Hepatocyte (in vitro differentiated cells): ENCODE measurements around the gene HDDC3. TPM values are rescaled to one million over a fixed set of nuclear protein-coding genes. Genes with fewer than 3 reads are reported as not detected.

Source experiments
- DNase-seq: peaks from one replicate; pipeline ENCODE4 v3.0.0-alpha.2; 2016; ENCODE audit warnings: low spot score
- H2AFZ ChIP-seq: fragments of 200-600 bp; sonication (generic); 2 replicates; pipeline ENCODE4 v1.6.0; 2016; ENCODE audit warnings: antibody characterized with exemption, mild to moderate bottlenecking
- H3K27ac ChIP-seq: fragments of 200-600 bp; sonication (generic); 2 replicates; pipeline ENCODE4 v1.5.1; 2016; ENCODE audit warnings: mild to moderate bottlenecking
- H3K27me3 ChIP-seq: fragments of 200-600 bp; sonication (generic); 2 replicates; pipeline ENCODE4 v1.6.1; 2016
- H3K36me3 ChIP-seq: fragments of 200-600 bp; sonication (generic); replicated peaks from 2 replicates; pipeline ENCODE4 v1.5.1; 2016; ENCODE audit warnings: low read depth; ENCODE audit not compliant: insufficient read depth
- H3K4me1 ChIP-seq: fragments of 200-600 bp; sonication (generic); 2 replicates; pipeline ENCODE4 v1.5.1; 2016; ENCODE audit warnings: mild to moderate bottlenecking, moderate library complexity; ENCODE audit not compliant: insufficient read depth
- H3K4me2 ChIP-seq: fragments of 200-600 bp; sonication (generic); 2 replicates; pipeline ENCODE4 v1.6.0; 2016
- H3K4me3 ChIP-seq: fragments of 200-600 bp; sonication (generic); 2 replicates; pipeline ENCODE4 v1.5.1; 2016; ENCODE audit warnings: mild to moderate bottlenecking
- H3K79me2 ChIP-seq: fragments of 200-600 bp; sonication (generic); 2 replicates; pipeline ENCODE4 v1.6.0; 2017; ENCODE audit warnings: mild to moderate bottlenecking
- H3K9me2 ChIP-seq: fragments of 200-600 bp; sonication (generic); replicated peaks from 2 replicates; pipeline ENCODE4 v1.6.0; 2017; ENCODE audit warnings: mild to moderate bottlenecking; ENCODE audit not compliant: insufficient read depth
- H3K9me3 ChIP-seq: fragments of 200-600 bp; sonication (generic); 2 replicates; pipeline ENCODE4 v1.5.1; 2016; ENCODE audit warnings: low read depth, mild to moderate bottlenecking
- H4K20me1 ChIP-seq: fragments of 200-600 bp; sonication (generic); 2 replicates; pipeline ENCODE4 v1.6.0; 2016; ENCODE audit warnings: mild to moderate bottlenecking; ENCODE audit not compliant: insufficient read depth, poor library complexity, severe bottlenecking
- CTCF ChIP-seq: fragments of 200-600 bp; sonication (generic); IDR thresholded peaks from 2 replicates; pipeline ENCODE4 v1.5.1; 2016; ENCODE audit warnings: antibody characterized with exemption, mild to moderate bottlenecking; ENCODE audit not compliant: poor library complexity
- EZH2 ChIP-seq: fragments of 200-600 bp; sonication (generic); IDR thresholded peaks from 2 replicates; pipeline ENCODE4 v1.6.1; 2016; ENCODE audit warnings: antibody characterized with exemption, mild to moderate bottlenecking, borderline replicate concordance
- EZH2phosphoT487 ChIP-seq: fragments of 200-600 bp; sonication (generic); IDR thresholded peaks from one replicate; pipeline ENCODE4 v1.6.1; 2018; ENCODE audit warnings: antibody characterized with exemption, mild to moderate bottlenecking, low read depth, moderate library complexity; ENCODE audit not compliant: unreplicated experiment, severe bottlenecking
- WGBS: methylation state at CpG from one replicate; pipeline ENCODE4 v1.1.6; 2016; ENCODE audit warnings: low lambda C conversion rate; ENCODE audit errors: missing lambda C conversion rate; 5-methylcytosine and 5-hydroxymethylcytosine counted together
- polyA plus RNA-seq: library from polyadenylated mRNA; unstranded; fragments of >200 nt; fragmentation: Nextera tagmentation; extraction: Ambion mirVana; gene quantifications from 2 replicates; pipeline ENCODE4 v1.2.1, GENCODE V29; 2016
- total RNA-seq: library from RNA; depleted of rRNA; stranded (reverse); fragments of >200 nt; gene quantifications from 2 replicates; pipeline ENCODE4 v1.2.3, GENCODE V29; 2014

The HDDC3 gene
- total and polyA plus RNA-seq, 2 experiments from 2014 or later, result 15.4 to 20.0 TPM

DNA sequence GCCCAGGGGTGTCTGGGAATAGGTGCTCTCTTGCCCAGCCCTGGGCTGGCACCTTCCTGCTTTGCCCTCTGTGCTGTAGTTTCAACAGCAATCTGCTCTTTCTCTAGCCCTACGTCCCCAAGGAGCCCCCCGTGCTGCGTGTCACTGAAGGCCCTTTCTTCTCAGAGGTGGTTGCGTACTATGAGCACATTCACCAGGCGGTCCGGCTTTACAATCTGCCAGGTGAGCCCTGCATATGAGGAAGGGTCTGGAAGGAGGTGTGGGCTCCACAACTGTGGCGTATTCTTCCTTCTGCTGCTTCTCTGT is 19.6 kb downstream of the HDDC3 start:
- no peaks in the 10 kb centered on the region for H4K20me1 ChIP-seq
- no peak overlapping the region for H3K27ac ChIP-seq
- no peaks in the 10 kb centered on the region for H3K79me2 ChIP-seq
- H3K4me1 ChIP-seq, result no peaks in the 10 kb centered on the region
- H3K4me2 ChIP-seq, result no peak overlapping the region
- H3K27me3 ChIP-seq, result no peaks in the 10 kb centered on the region
- no peaks in the 10 kb centered on the region for H3K9me3 ChIP-seq
- H3K9me2 ChIP-seq, result no peaks in the 10 kb centered on the region
- no peaks in the 10 kb centered on the region for H3K36me3 ChIP-seq
- no peak for DNase-seq
- TF ChIP-seq EZH2phosphoT487 (no peak), EZH2 (no peak), CTCF (no peak)
- WGBS, result 95% methylated on average over 7 of the region's 7 CpGs
- no peak overlapping the region for H2AFZ ChIP-seq
- H3K4me3 ChIP-seq, result no peak overlapping the region

DNA sequence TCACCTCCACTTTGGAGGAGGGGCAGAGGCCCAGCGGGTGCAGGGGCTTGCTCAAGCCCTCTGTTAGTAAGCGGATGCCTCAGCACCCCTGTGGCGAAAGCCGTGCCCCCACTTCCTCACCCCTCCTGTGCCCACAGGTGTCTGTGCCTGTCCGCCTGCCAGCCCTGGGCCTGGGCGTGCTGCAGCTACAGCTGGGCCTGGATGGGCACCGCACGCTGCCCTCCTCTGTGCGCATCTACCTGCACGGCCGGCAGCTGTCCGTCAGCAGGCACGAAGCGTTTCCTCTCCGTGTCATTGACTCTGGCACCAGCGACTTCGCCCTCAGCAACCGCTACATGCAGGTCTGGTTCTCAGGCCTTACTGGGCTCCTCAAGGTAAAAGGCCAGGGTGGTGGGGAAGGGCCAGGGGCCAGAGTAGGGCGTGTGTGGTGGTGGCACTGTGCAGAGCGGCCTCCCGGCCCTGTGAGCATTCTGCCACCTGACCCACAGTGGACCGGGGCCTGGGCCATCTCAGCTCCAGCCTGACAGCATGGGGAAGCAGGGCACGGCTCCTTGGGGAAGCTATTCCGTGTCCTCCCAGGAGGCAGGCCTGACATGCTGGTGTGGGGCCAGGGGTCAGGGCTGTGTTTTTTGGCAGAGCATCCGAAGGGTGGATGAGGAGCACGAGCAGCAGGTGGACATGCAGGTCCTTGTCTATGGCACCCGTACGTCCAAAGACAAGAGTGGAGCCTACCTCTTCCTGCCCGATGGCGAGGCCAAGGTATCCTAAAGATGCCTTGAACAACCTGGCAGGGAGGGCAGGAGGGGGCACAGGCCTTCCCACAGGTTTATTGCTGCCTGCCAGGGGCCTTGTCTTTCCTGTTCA is 20.2 kb downstream of the HDDC3 start:
- H3K36me3 ChIP-seq, result no peaks in the 10 kb centered on the region
- H3K9me3 ChIP-seq, result no peaks in the 10 kb centered on the region
- no peak for DNase-seq
- WGBS, result 97% methylated on average over 30 of the region's 30 CpGs
- no peak overlapping the region for H3K4me3 ChIP-seq
- H3K4me1 ChIP-seq, result no peaks in the 10 kb centered on the region
- no peak overlapping the region for H3K4me2 ChIP-seq
- no peaks in the 10 kb centered on the region for H3K79me2 ChIP-seq
- H2AFZ ChIP-seq, result no peak overlapping the region
- no peaks in the 10 kb centered on the region for H3K27me3 ChIP-seq
- TF ChIP-seq EZH2 (no peak), CTCF (no peak), EZH2phosphoT487 (no peak)
- H3K27ac ChIP-seq, result no peak overlapping the region
- no peaks in the 10 kb centered on the region for H4K20me1 ChIP-seq
- no peaks in the 10 kb centered on the region for H3K9me2 ChIP-seq

DNA sequence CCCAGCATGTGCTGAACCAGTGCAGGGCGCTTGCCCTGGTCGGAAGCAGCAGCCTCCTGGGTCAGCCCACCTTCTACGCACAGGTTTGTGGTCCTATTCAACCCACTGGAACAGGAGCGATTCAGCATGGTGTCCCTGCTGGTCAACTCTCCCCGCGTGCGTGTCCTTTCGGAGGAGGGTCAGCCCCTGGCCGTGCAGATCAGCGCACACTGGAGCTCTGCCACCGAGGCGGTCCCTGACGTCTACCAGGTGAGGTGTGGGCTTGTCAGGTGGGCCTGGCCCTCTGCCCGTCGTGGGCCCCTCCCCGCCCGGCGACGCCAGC is 21.1 kb downstream of the HDDC3 start:
- no peaks in the 10 kb centered on the region for H3K27me3 ChIP-seq
- DNase-seq, result no peak
- H3K27ac ChIP-seq, result no peak overlapping the region
- no peaks in the 10 kb centered on the region for H3K36me3 ChIP-seq
- TF ChIP-seq EZH2phosphoT487 (no peak), CTCF (no peak), EZH2 (no peak)
- H4K20me1 ChIP-seq, result no peaks in the 10 kb centered on the region
- no peaks in the 10 kb centered on the region for H3K79me2 ChIP-seq
- no peak overlapping the region for H2AFZ ChIP-seq
- no peak overlapping the region for H3K4me2 ChIP-seq
- H3K9me3 ChIP-seq, result no peaks in the 10 kb centered on the region
- H3K4me3 ChIP-seq, result no peak overlapping the region
- 95% methylated on average over 17 of the region's 19 CpGs for WGBS
- no peaks in the 10 kb centered on the region for H3K9me2 ChIP-seq
- no peaks in the 10 kb centered on the region for H3K4me1 ChIP-seq
